GM10847 (cell line): ENCODE data around the gene CD22.

Source experiments
- POLR2A ChIP-seq: IDR thresholded peaks from 2 replicates; pipeline ENCODE4 v1.6.1; 2011; ENCODE audit not compliant: insufficient read length; ENCODE audit errors: extremely low read depth

The CD22 gene

GRCh38 chr19:35294859-35295791 is 33.9 kb upstream of the CD22 start:
- no peak for TF ChIP-seq POLR2A

- no peak for TF ChIP-seq POLR2A
Observed at GRCh38 chr19:35295792-35296462, 33.1 kb upstream of the CD22 start.

DNA sequence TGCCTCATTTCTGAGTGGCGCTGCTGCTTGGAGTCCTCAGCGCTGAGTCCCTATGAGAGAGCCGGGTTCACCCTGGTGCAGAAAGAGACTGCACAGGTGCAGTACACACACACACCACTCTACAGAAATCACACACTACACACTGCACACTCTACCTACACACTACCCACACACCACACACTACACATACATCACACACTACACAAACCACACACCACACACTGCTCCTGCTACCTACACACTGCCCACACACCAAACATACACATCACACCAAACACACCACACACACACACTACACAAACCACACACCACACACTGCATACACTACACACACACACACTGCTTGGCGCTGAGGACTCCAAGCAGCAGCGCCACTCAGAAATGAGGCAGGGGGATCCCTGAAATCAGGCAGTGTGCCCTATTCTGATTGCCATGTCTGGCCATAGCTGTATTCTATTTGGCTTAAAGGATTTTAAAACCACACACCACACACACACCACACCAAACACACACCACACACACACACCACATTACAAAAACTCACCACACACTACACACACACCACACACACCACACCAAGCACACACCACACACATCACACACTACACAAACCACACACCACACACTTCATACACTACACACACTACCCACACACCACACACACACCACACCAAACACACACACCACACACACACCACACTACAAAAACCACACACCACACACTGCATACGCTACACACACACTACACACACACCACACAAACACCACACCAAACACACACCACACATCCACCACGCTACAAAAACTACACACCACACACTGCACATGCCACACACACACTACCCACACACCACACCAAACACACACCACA is 32.1 kb upstream of the CD22 start:
- TF ChIP-seq POLR2A, result no peak

GRCh38 chr19:35297515-35297848 is 31.5 kb upstream of the CD22 start:
- no peak for TF ChIP-seq POLR2A

- TF ChIP-seq POLR2A, result no peak
Observed at GRCh38 chr19:35297922-35298321, 31.1 kb upstream of the CD22 start.

DNA sequence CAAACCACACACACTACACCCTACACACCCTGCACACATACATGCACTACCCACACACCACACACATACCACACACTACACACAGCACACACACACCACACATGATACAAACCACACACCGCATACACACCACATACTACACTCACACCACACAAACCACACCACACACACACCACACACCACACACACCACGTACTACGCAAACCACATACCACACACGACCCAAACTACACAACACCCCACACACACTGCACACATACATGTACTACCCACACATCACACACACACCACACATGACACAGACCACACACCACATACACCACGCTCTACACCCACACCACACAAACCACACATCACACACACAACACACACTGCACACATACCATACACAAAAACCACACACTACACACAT is 30.4 kb upstream of the CD22 start:
- TF ChIP-seq POLR2A, result no peak

DNA sequence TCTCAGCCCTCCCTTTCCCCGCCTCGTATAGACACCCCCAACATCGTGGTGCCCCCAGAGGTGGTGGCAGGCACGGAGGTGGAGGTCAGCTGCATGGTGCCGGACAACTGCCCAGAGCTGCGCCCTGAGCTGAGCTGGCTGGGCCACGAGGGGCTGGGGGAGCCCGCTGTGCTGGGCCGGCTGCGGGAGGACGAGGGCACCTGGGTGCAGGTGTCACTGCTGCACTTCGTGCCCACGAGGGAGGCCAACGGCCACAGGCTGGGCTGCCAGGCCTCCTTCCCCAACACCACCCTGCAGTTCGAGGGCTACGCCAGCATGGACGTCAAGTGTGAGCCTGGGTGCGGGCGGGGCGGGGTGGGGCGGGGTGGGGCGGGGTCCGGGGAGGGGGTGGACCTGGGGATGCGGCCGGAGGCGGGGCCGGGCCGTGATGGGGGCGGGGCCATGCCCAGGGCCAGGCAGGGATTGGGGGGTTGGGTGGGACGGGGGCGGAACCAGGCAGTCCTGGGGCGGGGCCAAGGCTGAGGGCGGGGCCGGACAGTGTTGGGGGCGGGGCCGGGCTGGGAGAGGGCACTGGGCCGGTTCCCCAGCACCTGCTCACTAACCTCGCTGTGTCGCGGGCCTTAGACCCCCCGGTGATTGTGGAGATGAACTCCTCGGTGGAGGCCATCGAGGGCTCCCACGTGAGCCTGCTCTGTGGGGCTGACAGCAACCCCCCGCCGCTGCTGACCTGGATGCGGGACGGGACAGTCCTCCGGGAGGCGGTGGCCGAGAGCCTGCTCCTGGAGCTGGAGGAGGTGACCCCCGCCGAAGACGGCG is 29.3 kb upstream of the CD22 start:
- TF ChIP-seq POLR2A, result no peak

- no peak for TF ChIP-seq POLR2A
Observed at GRCh38 chr19:35300339-35300649, 28.7 kb upstream of the CD22 start.

GRCh38 chr19:35301961-35302360 is 27.0 kb upstream of the CD22 start:
- TF ChIP-seq POLR2A, result no peak

GRCh38 chr19:35302446-35302845 is 26.5 kb upstream of the CD22 start:
- no peak for TF ChIP-seq POLR2A

GRCh38 chr19:35303357-35303915 is 25.6 kb upstream of the CD22 start:
- TF ChIP-seq POLR2A, result no peak

- TF ChIP-seq POLR2A, result no peak
Observed at GRCh38 chr19:35304036-35304435, 25.0 kb upstream of the CD22 start.

GRCh38 chr19:35305181-35305580 is 23.8 kb upstream of the CD22 start:
- no peak for TF ChIP-seq POLR2A

- no peak for TF ChIP-seq POLR2A
Observed at GRCh38 chr19:35306473-35307246, 22.3 kb upstream of the CD22 start.
